Mesodermal cell (in vitro differentiated cells): ENCODE results near the gene TCERG1L.
A peak's percentile ranks its signal among the peaks of the same experiment; 100 is the strongest.

Experiments
- H3K27ac ChIP-seq: 2 replicates; pipeline ENCODE4 v1.7.0; 2013; ENCODE audit warnings: mild to moderate bottlenecking, low read depth, low read length, moderate library complexity; ENCODE audit not compliant: severe bottlenecking
- H3K36me3 ChIP-seq: 2 replicates; pipeline ENCODE4 v1.7.1; 2013; ENCODE audit warnings: mild to moderate bottlenecking, low read length, moderate library complexity; ENCODE audit not compliant: control insufficient read depth, insufficient read depth
- H3K4me1 ChIP-seq: one replicate; pipeline ENCODE4 v1.7.1; 2013; ENCODE audit warnings: mild to moderate bottlenecking, low read length; ENCODE audit not compliant: insufficient read depth, control insufficient read depth, poor library complexity, severe bottlenecking
- H3K4me3 ChIP-seq: 2 replicates; pipeline ENCODE4 v1.7.0; 2013; ENCODE audit warnings: low read length, control low read depth, mild to moderate bottlenecking; ENCODE audit not compliant: insufficient read depth, poor library complexity, severe bottlenecking; ENCODE audit errors: extremely low read depth
- H3K9me3 ChIP-seq: 2 replicates; pipeline ENCODE4 v1.7.1; 2013; ENCODE audit warnings: mild to moderate bottlenecking, low read length, moderate library complexity; ENCODE audit not compliant: control insufficient read depth
- WGBS, 2 experiments: methylation state at CpG; one replicate each; pipeline ENCODE4 v1.1.5; 2013; ENCODE audit warnings: missing lambda C conversion rate in 2 of 2; ENCODE audit not compliant: insufficient coverage in 2 of 2; 5-methylcytosine and 5-hydroxymethylcytosine counted together

TCERG1L gene

DNA sequence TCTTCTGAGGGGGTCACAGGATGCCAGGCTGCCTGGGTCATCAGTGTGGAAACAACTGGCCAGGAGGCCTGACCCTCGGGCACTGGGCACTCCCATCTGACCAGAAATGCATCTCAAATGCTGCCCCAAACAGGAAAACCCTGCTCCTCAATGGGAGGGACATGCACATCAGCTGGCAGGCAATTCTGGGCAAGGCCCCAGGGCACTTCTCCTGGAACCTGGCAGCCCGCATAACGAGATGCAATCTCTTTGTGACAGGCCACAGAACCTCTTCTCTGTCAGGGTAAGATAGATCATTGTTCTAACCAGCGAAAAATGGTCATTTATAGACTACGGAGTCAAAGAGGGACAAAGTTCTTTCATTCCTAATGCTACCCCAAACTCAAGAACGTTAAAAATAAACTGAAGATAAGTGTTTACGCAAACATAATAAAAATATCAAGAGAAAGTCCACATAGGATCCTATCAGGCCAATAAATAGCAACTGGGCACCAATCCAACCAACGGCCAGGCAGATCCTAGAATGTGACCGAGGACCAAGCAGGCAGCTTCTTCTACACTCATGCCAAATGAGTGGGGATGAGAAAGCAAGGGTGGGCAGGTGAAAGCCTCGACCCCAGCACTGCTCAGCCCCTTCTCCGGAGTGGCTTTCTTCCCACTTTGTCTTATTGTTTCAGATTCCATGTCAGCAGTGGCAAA lies 212.3 kb downstream of the TCERG1L start:
- Histone ChIP-seq H3K4me1 (peaks cover 7% of the 10 kb centered on the region), H3K27ac (no peak overlapping the region), H3K36me3 (no peaks in the 10 kb centered on the region), H3K4me3 (no peak overlapping the region), H3K9me3 (no peaks in the 10 kb centered on the region)
- 69 to 89% methylated on average over 5 to 8 of the region's 11 CpGs for WGBS, 2 experiments

DNA sequence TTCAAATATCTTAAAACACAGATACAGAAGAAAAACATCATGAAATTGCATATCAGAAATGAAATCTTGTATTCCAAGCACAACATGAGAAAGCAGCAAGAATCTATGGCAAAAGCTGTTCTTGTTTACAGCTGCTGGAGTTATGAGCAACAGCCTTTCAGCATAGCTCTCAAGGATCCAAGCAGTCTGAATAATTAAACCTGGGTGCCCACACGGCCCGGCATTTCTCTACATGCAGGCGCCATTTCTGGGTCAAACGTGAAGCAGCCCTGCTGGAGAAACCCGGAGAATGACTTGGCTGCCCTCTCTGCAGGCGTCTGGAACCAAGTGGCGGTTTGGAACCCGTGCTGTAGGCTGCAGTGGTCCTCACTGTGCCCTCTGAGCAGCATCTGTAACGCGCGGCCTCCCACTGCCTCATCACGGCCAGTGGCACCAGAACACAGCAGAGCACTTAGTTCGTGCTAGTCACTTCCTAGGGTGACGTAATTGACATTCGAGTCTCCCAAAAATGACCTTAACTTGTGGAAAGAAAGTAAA lies 213.0 kb downstream of the TCERG1L start:
- Histone ChIP-seq H3K27ac (no peak overlapping the region), H3K4me1 (peaks cover 10% of the 10 kb centered on the region), H3K9me3 (no peaks in the 10 kb centered on the region), H3K36me3 (no peaks in the 10 kb centered on the region), H3K4me3 (no peak overlapping the region)
- 92 to 96% methylated on average over 15 of the region's 15 CpGs for WGBS, 2 experiments

DNA sequence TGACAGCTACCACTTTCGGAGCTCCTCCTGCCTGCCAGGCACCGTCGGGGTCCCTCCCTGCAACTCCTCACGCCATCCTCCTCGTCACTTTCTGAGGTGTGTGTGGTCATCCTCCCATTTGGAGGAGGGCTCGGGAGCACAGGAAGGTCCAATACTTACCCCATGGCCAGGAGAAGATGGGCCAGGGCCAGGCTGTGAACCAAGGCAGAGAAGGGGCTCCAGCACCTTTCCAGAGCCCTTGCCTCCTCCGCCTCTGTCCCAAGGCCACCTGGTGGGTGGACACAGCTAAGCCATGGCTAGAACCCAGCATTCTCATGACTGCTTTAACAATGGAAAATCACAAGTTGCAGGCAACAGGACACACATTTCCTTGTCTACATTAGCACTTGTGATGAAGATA lies 215.5 kb downstream of the TCERG1L start:
- WGBS, 2 experiments: 92 to 100% methylated on average over 2 to 7 of the region's 7 CpGs
- Histone ChIP-seq H3K9me3 (no peaks in the 10 kb centered on the region), H3K36me3 (no peaks in the 10 kb centered on the region), H3K4me3 (no peak overlapping the region), H3K27ac (no peak overlapping the region), H3K4me1 (peaks cover 10% of the 10 kb centered on the region)

DNA sequence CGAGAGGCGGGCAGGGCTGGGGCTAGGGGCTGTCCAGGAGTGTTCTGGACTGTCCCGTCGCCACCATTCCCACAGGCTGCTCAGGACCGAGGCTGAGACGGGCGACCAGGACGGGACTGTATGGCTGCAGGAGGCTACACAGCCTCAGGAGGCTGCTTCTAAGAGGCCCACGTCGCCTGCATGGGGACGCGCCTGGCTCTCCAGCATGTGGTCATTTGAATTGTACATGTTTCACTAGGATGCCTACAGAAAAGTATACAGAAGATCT lies 216.3 kb downstream of the TCERG1L start:
- no peak overlapping the region for H3K4me3 ChIP-seq
- WGBS, 2 experiments: 79 to 91% methylated on average over 9 to 12 of the region's 12 CpGs
- peaks cover 10% of the 10 kb centered on the region for H3K4me1 ChIP-seq
- no peaks in the 10 kb centered on the region for H3K36me3 ChIP-seq
- peak overlapping the region; percentile 67 for H3K27ac ChIP-seq
- H3K9me3 ChIP-seq: no peaks in the 10 kb centered on the region

DNA sequence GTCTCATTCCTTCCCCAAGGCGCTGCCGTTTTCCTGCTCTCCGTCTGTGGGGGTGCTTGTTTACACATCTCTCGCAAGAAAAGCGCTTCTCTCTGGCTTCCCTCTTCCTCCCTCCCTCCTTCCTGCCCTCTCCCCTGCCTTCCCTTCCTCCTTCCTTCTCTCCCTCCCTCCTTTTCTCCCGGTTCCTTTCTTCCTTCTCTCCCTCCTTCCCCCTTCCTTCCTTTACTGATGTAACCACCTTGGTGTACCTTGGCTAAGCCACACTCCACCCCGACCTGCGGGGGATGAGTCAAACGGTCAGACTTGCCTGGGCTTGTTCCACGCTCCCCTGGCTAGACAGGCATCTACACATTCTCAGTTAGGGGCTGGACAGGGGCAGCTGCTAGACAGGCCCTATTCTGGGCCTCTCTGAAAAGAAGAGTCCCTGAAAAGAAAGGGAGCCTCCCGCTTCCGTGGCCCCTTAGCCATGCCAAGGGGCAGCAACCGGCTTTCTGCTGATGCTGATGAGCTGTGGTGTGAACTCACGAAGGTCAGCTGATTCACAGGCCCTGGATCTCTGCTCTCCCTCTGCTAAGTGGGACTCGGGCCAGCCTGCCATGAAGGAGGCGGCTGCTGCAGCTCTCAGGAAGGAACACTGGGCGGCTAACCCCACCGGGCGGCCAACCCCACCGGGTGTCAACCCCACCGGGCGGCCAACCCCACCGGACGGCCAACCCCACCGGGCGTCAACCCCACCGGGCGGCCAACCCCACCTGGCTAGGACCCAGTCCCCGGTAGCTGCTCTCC lies 216.8 kb downstream of the TCERG1L start:
- Histone ChIP-seq H3K36me3 (no peaks in the 10 kb centered on the region), H3K4me3 (no peak overlapping the region), H3K9me3 (no peaks in the 10 kb centered on the region), H3K4me1 (peaks cover 10% of the 10 kb centered on the region), H3K27ac (peak overlapping the region; percentile 67)
- WGBS, 2 experiments: 76 to 79% methylated on average over 22 to 25 of the region's 29 CpGs

DNA sequence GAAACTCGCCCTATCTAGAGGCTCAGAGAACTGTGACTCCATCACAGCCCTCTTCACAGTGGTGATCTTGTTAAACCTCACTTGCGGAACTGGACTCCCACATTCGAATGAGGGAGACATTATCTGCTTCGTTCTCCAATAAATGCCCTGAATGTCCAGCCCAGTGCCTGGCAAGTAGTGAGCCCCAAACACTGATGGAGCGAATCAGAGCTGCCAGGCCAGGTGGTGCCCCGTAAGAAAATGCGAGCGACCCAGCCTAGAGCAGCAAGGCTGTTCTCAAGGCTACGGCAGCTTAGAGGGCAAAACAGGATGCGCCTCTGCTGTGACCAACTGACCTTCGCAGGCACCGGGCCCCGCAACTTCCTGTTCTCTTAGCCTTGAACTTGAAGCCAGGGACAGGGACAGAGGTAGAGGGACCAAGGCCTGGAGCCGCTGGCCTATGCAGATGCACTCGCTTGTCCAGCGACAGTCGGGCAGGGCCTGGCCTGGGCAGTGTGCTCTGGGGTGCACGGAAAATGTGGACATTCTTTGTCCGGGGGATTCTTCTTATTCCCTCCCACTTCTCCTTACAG lies 217.6 kb downstream of the TCERG1L start:
- 90% methylated on average over 15 to 18 of the region's 19 CpGs for WGBS, 2 experiments
- Histone ChIP-seq H3K27ac (no peak overlapping the region), H3K4me1 (peaks cover 10% of the 10 kb centered on the region), H3K4me3 (no peak overlapping the region), H3K9me3 (no peaks in the 10 kb centered on the region), H3K36me3 (no peaks in the 10 kb centered on the region)

DNA sequence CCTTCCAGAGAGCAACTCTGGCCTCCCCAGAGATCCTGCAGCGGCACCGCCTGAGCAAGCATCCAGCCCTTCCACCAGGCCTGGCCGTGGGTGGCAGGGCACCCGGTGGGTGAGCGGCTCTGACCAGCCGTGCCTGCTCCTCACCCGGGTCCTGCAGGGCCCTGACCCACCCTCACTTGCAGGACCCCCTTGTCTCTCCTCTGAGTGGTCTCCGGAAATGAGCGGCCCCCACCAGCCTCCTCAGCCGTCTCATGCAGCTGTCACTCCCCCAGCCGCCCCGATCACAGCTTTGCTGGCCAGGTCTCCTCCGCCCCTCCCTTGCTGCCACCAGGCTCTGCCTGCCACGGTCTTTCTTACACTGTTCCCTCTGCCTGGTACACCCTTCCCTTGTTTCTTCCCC lies 218.2 kb downstream of the TCERG1L start:
- Histone ChIP-seq H3K4me1 (peaks cover 10% of the 10 kb centered on the region), H3K27ac (no peak overlapping the region), H3K4me3 (no peak overlapping the region), H3K36me3 (no peaks in the 10 kb centered on the region), H3K9me3 (no peaks in the 10 kb centered on the region)
- WGBS, 2 experiments: 88 to 95% methylated on average over 13 to 14 of the region's 14 CpGs

DNA sequence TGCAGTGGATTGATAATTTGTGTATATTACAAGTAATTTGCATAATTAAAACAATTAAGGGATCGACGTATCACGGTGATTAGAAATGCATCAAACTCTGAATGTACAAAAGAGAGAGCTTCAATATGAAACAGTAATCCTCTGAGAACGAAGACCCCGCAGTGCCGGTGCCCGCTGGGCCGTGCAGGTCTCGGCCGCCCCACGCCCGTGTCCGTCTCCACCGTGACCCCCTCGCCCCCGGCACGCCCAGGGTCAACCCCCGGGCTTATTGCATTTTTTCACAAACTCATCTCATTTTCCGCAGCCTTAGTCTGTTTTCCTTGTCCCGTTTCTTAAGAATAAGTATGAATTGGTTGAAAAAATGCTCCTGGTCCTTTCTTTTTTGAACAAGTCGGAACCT lies 218.6 kb downstream of the TCERG1L start:
- Histone ChIP-seq H3K9me3 (no peaks in the 10 kb centered on the region), H3K27ac (no peak overlapping the region), H3K36me3 (no peaks in the 10 kb centered on the region), H3K4me3 (no peak overlapping the region), H3K4me1 (peaks cover 10% of the 10 kb centered on the region)
- 92 to 93% methylated on average over 17 of the region's 21 CpGs for WGBS, 2 experiments

DNA sequence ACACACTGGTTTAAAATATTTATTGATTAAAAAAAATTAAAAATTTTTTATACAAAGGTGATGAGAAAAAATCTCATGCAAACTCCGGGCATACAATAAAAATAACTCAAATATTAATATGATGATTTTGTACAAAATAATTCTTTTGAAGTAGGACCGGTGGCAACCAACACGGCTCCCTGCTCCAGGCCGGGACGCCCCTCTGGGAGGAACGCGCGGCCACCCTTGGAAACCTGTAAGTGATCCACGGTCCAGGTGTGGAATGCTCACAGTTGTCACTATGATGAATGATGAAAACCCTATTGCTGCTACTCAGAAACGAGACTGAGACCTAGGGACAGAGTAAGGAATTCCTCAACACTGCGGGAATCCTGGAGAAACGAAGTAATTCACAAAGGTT lies 219.1 kb downstream of the TCERG1L start:
- WGBS, 2 experiments: 91 to 95% methylated on average over 9 to 11 of the region's 12 CpGs
- peaks cover 10% of the 10 kb centered on the region for H3K4me1 ChIP-seq
- H3K9me3 ChIP-seq: no peaks in the 10 kb centered on the region
- H3K36me3 ChIP-seq: no peaks in the 10 kb centered on the region
- H3K27ac ChIP-seq: no peak overlapping the region
- no peak overlapping the region for H3K4me3 ChIP-seq

DNA sequence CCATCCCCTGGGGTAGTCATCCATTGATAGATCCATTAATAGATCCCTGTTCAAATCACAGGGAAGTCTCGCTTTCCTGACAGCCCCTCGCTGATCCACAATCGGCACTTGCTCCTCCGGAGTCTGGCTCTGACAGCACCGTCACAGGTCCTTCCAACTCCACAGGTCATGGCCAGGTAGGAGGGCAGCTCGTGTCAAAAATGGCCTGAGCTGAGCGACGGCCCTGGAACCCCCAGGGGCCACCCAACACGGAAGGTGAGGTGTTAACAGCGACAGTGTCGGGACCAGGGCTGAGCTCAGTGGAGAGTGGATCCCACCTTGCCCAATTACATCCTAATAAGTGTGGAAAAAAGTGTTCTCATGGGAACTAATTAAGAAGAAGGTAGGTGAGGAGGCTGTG lies 219.8 kb downstream of the TCERG1L start:
- H3K36me3 ChIP-seq: no peaks in the 10 kb centered on the region
- no peak overlapping the region for H3K27ac ChIP-seq
- WGBS, 2 experiments: 95% methylated on average over 5 to 6 of the region's 11 CpGs
- peaks cover 10% of the 10 kb centered on the region for H3K4me1 ChIP-seq
- H3K4me3 ChIP-seq: no peak overlapping the region
- no peaks in the 10 kb centered on the region for H3K9me3 ChIP-seq
